ENCODE results near the gene GJC1. TPM values are rescaled to one million over a fixed set of nuclear protein-coding genes. Genes with fewer than 3 reads are reported as not detected.

The GJC1 gene
- total RNA-seq, 1 donor from 2014 or later = 60.9 TPM

GRCh38 chr17:44872131-44872768 lies 42.2 kb upstream of the GJC1 start:
- no peak overlapping the region for H3K27ac Mint-ChIP-seq (ENCODE audit: unreplicated experiment)
- TF ChIP-seq CTCF (IDR thresholded peaks at IDR 0.05; ENCODE audit: partially characterized antibody, unreplicated experiment) = no peak
- no peak overlapping the region for H3K4me3 Mint-ChIP-seq (ENCODE audit: unreplicated experiment)
- peaks cover 2% of the 10 kb centered on the region for H3K27me3 Mint-ChIP-seq (ENCODE audit: unreplicated experiment)
- no peaks in the 10 kb centered on the region for H3K9me3 Mint-ChIP-seq (ENCODE audit: unreplicated experiment)
- no peaks in the 10 kb centered on the region for H3K4me1 Mint-ChIP-seq (ENCODE audit: low read depth, unreplicated experiment)
- no peaks in the 10 kb centered on the region for H3K36me3 Mint-ChIP-seq (ENCODE audit: unreplicated experiment)
- no peak for DNase-seq

GRCh38 chr17:44871556-44871955 lies 41.5 kb upstream of the GJC1 start:
- Mint-ChIP-seq H3K4me3 (ENCODE audit: unreplicated experiment) (peak overlapping the region; percentile 25), H3K9me3 (ENCODE audit: unreplicated experiment) (no peaks in the 10 kb centered on the region), H3K36me3 (ENCODE audit: unreplicated experiment) (no peaks in the 10 kb centered on the region), H3K27ac (ENCODE audit: unreplicated experiment) (no peak overlapping the region), H3K27me3 (ENCODE audit: unreplicated experiment) (no peaks in the 10 kb centered on the region), H3K4me1 (ENCODE audit: low read depth, unreplicated experiment) (no peaks in the 10 kb centered on the region)
- no peak for DNase-seq
- TF ChIP-seq CTCF (IDR thresholded peaks at IDR 0.05; ENCODE audit: partially characterized antibody, unreplicated experiment) = no peak

GRCh38 chr17:44867841-44868240 lies 37.8 kb upstream of the GJC1 start:
- H3K4me3 Mint-ChIP-seq (ENCODE audit: unreplicated experiment) = no peak overlapping the region
- no peak for TF ChIP-seq CTCF (IDR thresholded peaks at IDR 0.05; ENCODE audit: partially characterized antibody, unreplicated experiment)
- no peak overlapping the region for H3K27ac Mint-ChIP-seq (ENCODE audit: unreplicated experiment)
- H3K9me3 Mint-ChIP-seq (ENCODE audit: unreplicated experiment) = no peaks in the 10 kb centered on the region
- H3K36me3 Mint-ChIP-seq (ENCODE audit: unreplicated experiment) = no peaks in the 10 kb centered on the region
- no peaks in the 10 kb centered on the region for H3K27me3 Mint-ChIP-seq (ENCODE audit: unreplicated experiment)
- no peaks in the 10 kb centered on the region for H3K4me1 Mint-ChIP-seq (ENCODE audit: low read depth, unreplicated experiment)
- DNase-seq = no peak

- no peak for DNase-seq
- Mint-ChIP-seq H3K9me3 (ENCODE audit: unreplicated experiment) (no peaks in the 10 kb centered on the region), H3K4me1 (ENCODE audit: low read depth, unreplicated experiment) (no peaks in the 10 kb centered on the region), H3K27me3 (ENCODE audit: unreplicated experiment) (no peaks in the 10 kb centered on the region), H3K27ac (ENCODE audit: unreplicated experiment) (no peak overlapping the region), H3K4me3 (ENCODE audit: unreplicated experiment) (no peak overlapping the region), H3K36me3 (ENCODE audit: unreplicated experiment) (no peaks in the 10 kb centered on the region)
- TF ChIP-seq CTCF (IDR thresholded peaks at IDR 0.05; ENCODE audit: partially characterized antibody, unreplicated experiment) = no peak
Observed at GRCh38 chr17:44865931-44866330, 35.8 kb upstream of the GJC1 start.

GRCh38 chr17:44865231-44865660 lies 35.2 kb upstream of the GJC1 start:
- peak; percentile 92 for TF ChIP-seq CTCF (IDR thresholded peaks at IDR 0.05; ENCODE audit: partially characterized antibody, unreplicated experiment)
- Mint-ChIP-seq H3K27me3 (ENCODE audit: unreplicated experiment) (no peaks in the 10 kb centered on the region), H3K36me3 (ENCODE audit: unreplicated experiment) (no peaks in the 10 kb centered on the region)

More at GRCh38 chr17:44865231-44865660, 35.2 kb upstream of the GJC1 start:
- peak; percentile 73 for DNase-seq
- Mint-ChIP-seq H3K9me3 (ENCODE audit: unreplicated experiment) (no peaks in the 10 kb centered on the region), H3K4me1 (ENCODE audit: low read depth, unreplicated experiment) (no peaks in the 10 kb centered on the region), H3K27ac (ENCODE audit: unreplicated experiment) (no peak overlapping the region), H3K4me3 (ENCODE audit: unreplicated experiment) (no peak overlapping the region)
